HG03432 (cell line): ENCODE data around the gene SQSTM1.
"Not testable (repeated sequence)": the region's sequence is repeated elsewhere in the genome, so short reads cannot be mapped to it uniquely, and the experiment has no call there.

Experiments used
- ATAC-seq: cut with Tn5 transposase; IDR thresholded peaks from one replicate; pipeline ENCODE4 v1.9.1; 2021; ENCODE audit warnings: mild to moderate bottlenecking, moderate library complexity; ENCODE audit not compliant: unreplicated experiment

SQSTM1 gene

DNA sequence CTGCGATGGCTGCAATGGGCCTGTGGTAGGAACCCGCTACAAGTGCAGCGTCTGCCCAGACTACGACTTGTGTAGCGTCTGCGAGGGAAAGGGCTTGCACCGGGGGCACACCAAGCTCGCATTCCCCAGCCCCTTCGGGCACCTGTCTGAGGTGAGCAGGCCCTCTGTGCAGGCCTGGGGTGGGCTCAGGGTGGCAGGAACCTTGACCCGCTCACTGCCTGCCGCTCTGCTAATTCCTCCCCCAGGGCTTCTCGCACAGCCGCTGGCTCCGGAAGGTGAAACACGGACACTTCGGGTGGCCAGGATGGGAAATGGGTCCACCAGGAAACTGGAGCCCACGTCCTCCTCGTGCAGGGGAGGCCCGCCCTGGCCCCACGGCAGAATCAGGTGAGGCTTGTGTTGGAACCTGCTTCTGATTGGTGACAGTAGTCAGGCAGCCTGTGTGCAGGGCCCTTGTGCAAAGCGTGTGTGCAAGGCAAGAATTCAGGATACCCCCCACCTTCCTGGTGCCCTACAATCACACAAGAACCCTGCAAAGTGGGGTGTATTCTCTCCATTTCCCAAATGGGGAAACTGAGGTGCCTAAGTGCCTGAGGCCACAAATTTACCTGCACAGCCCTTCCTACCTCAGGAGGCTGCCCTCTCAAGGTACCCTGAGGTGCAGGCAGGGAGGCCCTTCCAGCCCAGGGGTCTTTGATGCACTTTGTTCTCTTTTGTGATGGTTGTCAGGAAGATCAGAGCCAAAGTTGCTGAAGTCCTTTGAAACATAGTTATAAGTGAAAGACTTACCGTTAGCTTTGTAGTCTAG, 3.4 kb downstream of the SQSTM1 start:
- no peak for ATAC-seq

DNA sequence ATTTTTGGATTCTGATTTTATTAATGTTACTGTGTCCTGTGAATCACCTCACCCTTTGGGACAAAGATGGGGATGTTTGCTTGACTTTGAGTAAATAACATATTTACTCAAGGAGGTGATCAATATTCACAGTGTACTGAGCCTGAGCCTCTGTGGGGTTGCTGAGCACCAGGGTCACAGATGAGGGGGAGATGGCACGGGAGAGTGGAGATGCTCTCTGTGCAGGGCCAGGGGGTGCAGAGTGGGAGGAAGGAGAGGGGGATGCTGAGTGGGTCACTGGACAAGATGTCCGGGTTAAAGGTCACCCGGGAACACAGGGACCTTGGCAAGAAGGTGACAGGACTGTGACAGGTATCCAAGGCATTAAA, 4.0 kb downstream of the SQSTM1 start:
- no peak for ATAC-seq

DNA sequence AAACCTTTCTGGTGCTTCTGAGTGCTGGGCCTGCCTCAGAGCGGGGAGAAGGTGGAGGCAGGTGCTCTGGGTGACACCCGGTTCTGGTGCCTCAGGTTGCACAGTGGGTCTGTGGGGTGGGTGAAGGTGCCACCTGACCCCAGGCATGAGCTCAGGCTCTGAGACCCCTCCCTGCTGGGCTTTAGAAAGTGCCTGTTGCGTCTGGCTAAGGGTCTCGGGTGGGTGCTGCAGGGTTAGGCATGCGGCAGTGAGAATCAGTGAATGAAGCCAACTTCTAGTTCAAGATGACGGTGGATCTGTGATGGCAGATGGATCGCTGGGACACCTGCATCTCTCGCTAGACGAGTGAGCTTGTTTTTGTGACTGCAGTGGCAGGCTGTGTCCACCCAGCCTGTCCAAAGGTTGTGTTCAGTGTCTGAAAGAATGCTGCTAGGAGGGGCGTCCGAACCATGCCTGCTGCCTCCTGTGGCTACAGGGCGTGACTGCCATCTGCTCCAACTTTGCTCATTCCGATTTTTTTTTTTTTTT, 5.0 kb downstream of the SQSTM1 start:
- no peak for ATAC-seq

DNA sequence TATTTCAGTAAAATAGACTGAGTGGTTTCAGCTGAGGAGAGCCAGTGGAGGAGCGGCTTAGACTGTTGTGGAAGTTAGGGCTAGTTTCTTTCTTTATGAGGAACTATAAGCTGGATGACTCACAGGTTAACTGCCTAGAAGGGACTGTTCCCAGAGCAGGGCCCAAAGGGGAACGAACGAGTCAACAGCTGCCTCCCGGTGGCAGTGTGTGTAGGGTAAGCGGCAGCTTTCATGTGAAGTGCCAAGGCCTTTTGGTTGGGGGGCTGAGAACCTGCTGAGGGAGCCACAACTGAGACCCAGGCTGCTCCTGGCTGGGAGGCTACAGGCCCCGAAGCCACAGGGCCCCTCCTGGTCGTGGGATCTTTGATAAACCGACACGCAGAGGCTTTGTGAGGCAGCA, 7.0 kb downstream of the SQSTM1 start:
- no peak for ATAC-seq

DNA sequence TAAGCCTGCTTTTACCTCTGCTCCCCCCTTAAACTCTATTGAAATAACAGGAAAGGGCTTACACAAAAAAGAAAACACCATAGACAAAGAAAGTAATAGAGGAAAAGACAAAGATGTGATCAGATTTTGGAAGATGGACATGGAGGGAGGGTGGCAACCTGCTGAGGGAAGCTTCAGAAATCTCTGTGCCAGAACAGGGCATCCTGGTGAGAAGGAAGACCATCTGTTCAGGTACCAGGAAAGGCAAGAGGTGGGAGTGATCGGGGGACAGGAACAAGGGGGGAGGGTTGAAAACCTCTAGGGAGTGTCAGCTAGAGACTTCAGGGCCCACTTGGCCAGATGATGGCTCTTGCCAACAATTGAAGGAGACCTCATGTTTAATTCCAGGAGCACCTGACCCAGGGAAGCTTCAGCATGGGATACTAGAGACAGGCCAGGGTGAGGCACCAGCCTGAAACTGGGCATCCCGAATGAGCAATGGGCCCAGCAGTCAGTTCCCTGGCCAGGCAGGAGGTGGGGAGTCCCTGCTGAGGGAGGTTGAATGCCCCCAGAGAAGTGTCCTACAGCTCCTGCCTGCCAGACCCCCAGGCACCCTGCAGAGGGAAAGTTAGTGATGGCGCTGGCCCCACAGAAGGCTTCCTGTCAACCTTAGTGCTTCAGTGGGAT, 8.2 kb downstream of the SQSTM1 start:
- no peak for ATAC-seq

DNA sequence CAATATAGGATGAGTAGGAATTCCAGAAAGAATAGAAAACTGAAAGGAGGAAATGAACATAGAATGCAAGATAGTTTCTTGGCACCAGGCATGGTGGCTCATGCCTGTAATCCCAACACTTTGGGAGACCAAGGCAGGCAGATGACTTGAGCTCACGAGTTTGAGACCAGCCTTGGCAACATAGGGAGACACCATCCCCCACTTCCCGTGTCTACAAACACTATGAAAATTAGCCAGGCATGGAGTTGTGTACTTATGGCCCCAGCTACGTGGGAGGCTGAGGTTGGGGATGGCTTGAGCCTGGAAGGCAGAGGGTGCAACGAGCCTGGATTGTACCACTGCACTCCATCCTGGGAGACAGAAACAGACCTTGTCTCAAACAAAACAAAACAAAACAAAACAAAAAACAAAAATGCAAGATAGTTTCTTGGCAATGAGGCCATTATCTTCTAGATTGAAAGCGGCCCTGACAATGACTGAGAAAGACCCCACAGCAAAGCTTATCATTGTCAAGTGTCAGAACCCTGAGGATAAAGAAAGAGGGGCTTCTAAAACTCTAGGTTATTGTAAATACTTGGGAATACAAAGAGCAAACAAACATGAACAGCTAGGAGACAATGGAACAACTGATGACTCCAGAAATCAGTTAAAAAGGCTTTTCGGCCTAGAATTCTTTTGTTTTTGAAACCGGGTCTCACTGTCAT, 9.2 kb downstream of the SQSTM1 start:
- no peak for ATAC-seq

DNA sequence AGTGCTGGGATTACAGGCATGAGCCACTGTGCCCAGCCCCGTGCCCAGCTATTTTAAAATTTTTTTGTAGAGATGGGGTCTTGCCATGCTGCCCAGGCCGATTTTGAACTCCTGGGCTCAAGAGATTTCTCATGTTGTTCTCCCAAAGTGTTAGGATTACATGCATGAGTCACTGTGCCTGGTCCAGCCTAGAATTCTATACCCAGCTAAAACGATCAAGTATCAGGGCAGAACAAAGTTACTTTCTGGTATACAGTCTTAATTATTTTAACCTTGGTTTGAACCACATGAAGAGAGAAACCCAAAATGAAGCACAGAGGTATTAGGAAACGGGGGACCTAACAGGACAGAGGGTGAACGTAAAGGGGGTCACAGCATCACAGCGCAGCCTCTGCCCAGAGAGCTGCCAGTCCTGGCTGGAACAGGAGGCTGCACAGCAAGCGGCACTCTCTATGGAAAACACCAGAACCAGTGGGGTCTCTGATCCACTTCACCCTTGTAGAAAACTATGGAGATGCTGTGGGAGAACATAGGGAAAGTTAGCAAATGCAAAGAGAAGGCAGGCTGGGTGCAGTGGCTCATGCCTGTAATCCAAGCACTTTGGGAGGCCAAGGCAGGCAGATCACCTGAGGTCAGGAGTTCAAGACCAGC, 10.2 kb downstream of the SQSTM1 start:
- ATAC-seq, result no peak

DNA sequence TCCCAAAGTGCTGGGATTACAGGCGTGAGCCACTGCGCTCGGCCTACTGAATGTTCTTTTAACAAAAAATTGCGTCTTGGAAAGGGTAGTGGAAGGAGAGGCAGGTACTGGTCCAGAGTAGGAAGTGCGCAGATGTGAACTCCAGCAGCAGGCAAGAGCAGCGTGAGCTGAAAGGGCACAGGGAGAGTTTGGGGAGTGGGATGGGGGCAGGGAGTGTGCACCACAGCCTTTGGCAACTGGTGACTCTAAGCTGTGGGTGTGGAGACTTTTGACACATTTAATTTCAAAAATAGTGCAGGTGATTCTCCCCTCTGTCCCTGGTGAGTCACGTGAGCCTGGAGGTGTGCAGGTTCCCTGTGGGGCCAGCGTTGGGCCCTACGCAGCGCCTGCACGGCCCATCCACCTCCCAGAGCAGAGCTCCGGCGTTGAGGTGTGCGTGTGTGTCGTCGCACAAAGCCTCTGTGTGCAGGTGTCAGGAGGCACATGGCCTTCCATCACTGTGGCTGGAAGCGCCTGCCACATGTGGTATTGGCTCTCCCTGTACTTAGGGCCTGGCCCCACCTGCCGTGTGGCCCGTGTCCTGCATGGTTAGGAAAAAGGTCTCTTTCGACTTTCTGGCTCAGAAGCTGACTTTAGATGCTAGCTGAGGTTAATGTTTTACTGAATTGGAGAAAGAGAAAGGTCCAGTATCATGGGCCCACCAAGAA, 11.5 kb downstream of the SQSTM1 start:
- no peak for ATAC-seq

DNA sequence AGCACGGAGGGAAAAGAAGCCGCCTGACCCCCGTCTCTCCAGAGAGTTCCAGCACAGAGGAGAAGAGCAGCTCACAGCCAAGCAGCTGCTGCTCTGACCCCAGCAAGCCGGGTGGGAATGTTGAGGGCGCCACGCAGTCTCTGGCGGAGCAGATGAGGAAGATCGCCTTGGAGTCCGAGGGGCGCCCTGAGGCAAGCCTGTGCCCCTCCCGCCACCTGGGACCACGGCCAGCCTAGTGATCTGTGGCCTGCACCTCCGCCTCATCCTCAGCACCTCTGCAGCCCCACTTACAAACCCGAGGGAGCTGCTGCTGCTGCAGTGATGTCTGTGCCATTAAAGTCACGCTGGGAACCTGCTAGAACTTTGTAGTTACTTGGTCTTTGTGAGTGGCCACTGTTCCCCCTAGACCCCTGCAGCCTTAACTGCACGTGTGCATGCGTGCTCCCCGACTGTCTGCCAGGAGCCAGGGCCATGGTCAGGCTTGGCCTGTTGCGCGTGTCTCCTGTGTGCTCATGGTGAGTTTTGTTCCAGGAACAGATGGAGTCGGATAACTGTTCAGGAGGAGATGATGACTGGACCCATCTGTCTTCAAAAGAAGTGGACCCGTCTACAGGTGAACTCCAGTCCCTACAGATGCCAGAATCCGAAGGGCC, 12.5 kb downstream of the SQSTM1 start:
- ATAC-seq, result no peak

DNA sequence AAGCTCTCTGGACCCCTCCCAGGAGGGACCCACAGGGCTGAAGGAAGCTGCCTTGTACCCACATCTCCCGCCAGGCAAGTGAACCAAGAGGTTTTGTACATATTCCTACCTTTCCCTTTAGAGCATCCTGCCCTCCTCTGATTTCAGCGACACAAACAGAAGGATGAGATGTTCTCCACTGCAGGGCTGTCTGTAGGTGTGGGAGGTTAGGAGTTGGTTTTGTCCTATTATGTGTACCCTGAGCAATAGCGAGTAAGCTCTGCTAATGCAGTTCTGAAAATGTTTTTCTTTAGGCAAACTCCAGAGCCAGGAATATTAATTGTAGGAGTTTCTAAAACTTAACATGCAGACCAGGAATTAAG, 13.0 kb downstream of the SQSTM1 start:
- ATAC-seq, result no peak

DNA sequence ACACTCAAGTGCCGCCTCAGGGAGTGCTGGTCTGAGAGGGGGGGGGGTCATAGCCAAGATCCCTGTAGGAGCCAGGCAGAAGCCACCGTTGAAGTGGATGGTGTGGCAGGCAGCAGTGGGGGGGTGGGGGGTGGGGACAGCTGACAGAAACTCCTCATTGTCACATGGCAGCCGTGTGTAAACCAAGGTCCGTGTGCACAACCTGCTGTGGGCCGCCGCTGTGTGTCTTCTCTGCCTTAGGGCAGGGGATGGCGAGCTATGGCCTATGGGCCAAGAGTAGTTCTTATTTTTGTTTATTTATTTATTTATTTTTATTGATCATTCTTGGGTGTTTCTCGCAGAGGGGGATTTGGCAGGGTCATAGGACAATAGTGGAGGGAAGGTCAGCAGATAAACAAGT, 13.4 kb downstream of the SQSTM1 start:
- no peak for ATAC-seq

DNA sequence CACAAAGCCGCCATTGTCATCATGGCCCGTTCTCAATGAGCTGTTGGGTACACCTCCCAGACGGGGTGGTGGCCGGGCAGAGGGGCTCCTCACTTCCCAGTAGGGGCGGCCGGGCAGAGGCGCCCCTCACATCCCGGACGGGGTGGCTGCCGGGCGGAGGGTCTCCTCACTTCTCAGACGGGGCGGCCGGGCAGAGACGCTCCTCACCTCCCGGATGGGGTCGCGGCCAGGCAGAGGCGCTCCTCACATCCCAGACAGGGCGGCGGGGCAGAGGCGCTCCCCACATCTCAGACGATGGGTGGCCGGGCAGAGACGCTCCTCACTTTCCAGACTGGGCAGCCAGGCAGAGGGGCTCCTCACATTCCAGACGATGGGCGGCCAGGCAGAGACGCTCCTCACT, 14.2 kb downstream of the SQSTM1 start:
- ATAC-seq, result not testable (repeated sequence)

DNA sequence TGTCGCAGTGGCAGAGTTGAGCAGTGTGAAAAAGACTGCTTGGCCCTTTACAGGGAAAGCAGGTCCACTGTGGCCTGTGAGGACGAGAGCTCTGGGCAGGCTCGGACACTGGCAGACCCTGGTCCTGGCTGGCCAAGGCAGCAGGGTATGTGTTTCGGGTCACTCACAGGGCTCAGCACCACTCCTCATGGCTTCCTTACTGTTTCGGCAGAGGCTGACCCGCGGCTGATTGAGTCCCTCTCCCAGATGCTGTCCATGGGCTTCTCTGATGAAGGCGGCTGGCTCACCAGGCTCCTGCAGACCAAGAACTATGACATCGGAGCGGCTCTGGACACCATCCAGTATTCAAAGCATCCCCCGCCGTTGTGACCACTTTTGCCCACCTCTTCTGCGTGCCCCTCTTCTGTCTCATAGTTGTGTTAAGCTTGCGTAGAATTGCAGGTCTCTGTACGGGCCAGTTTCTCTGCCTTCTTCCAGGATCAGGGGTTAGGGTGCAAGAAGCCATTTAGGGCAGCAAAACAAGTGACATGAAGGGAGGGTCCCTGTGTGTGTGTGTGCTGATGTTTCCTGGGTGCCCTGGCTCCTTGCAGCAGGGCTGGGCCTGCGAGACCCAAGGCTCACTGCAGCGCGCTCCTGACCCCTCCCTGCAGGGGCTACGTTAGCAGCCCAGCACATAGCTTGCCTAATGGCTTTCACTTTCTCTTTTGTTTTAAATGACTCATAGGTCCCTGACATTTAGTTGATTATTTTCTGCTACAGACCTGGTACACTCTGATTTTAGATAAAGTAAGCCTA, 15.7 kb downstream of the SQSTM1 start:
- ATAC-seq, result peak; percentile 66

DNA sequence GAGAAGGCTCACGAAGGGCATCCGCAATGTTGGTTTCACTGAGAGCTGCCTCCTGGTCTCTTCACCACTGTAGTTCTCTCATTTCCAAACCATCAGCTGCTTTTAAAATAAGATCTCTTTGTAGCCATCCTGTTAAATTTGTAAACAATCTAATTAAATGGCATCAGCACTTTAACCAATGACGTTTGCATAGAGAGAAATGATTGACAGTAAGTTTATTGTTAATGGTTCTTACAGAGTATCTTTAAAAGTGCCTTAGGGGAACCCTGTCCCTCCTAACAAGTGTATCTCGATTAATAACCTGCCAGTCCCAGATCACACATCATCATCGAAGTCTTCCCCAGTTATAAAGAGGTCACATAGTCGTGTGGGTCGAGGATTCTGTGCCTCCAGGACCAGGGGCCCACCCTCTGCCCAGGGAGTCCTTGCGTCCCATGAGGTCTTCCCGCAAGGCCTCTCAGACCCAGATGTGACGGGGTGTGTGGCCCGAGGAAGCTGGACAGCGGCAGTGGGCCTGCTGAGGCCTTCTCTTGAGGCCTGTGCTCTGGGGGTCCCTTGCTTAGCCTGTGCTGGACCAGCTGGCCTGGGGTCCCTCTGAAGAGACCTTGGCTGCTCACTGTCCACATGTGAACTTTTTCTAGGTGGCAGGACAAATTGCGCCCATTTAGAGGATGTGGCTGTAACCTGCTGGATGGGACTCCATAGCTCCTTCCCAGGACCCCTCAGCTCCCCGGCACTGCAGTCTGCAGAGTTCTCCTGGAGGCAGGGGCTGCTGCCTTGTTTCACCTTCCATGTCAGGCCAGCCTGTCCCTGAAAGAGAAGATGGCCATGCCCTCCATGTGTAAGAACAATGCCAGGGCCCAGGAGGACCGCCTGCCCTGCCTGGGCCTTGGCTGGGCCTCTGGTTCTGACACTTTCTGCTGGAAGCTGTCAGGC, 16.6 kb downstream of the SQSTM1 start:
- no peak for ATAC-seq

DNA sequence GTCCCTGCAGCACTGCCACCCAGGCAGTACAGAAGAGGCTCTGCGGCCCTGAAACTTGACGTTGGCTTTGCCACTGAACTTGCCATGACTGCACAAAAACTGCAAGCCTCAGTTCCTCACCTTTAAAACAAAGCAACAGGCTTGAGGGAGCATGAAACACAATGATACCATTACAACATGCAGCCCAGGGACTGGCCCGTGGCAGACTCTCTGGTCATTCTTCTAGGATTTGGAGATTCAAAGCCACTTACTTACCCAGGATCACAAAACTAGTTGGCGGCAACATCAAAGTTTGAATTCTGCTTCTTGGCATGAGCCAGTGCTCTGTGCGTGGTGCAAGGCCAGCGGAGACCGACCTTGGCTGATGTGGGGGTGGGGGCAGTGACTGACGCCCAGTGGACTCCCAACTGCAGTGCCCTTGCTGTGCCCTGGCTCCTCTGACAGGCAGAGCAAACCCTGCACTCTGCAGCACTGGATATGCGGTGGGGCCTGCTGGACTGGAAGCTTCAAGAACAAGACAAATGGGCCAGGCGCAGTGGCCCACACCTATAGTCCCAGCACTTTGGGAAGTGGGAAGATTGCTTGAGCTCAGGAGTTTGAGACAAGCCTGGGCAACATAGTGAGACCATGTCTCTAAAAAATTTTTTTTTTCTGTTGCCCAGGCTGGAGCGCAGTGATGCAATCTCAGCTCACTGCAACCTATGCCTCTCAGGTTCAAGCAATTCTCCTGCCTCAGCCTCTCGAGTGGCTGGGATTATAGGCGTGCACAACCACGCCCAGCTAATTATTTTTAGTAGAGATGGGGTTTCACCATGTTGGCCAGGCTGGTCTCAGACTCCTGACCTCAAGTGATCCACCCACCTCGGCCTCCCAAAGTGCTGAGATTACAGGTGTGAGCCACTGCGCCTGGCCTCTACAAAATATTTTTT, 18.9 kb downstream of the SQSTM1 start:
- no peak for ATAC-seq

DNA sequence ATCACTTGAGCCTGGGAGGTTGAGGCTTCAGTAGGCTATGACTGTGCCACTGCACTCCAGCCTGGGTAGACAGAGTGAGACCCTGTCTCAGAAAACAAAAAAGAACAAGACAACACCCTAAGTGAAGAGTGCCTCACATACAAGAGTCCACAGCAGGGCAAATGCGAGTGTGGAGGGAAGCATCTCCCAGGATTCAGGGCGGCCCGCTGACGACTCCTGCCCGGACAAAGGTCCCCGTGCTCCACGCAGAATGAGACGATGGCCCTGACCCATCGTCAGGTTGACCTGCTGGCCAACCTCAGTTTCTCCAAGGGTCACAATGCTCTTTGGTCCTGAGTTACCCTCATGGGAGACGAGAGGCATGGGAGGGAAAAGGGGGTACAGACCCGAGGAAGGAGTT, 19.6 kb downstream of the SQSTM1 start:
- ATAC-seq, result no peak

DNA sequence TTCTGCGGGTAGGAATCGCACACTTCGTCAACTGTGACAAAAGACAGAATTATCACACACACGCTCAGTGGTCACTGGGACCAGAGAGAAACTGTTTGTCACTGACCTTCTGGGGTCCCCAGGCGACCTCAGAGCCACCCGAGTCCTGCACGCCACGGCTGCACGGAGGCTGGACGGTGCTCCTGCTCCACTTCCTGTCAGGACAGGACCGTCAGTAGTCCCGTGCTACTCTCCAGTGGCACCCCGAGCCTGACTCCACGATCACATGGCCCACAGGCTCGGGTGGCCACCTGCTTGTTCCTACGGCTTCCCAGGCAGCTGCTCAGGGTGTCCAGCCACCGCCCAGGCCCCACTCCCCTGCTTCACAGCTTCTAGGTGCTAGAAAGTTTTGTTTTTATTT, 20.1 kb downstream of the SQSTM1 start:
- ATAC-seq, result no peak
